Measurements from ENCODE around the gene TMEM181.

- TF ChIP-seq, protein P1, sequence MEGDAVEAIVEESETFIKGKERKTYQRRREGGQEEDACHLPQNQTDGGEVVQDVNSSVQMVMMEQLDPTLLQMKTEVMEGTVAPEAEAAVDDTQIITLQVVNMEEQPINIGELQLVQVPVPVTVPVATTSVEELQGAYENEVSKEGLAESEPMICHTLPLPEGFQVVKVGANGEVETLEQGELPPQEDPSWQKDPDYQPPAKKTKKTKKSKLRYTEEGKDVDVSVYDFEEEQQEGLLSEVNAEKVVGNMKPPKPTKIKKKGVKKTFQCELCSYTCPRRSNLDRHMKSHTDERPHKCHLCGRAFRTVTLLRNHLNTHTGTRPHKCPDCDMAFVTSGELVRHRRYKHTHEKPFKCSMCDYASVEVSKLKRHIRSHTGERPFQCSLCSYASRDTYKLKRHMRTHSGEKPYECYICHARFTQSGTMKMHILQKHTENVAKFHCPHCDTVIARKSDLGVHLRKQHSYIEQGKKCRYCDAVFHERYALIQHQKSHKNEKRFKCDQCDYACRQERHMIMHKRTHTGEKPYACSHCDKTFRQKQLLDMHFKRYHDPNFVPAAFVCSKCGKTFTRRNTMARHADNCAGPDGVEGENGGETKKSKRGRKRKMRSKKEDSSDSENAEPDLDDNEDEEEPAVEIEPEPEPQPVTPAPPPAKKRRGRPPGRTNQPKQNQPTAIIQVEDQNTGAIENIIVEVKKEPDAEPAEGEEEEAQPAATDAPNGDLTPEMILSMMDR (conservative IDR thresholded peaks at IDR 0.05), result no peak
- no peak for TF ChIP-seq EZH2 (IDR thresholded peaks at IDR 0.05; ENCODE audit: low read depth)
These were observed 20.0 kb upstream of the TMEM181 start for GRCh38 chr6:158539881-158540280.

Data from PC-9 (cell line).